ENCODE data around the gene RASL11B.

RASL11B gene

GRCh38 chr4:52914051-52914605 is 52.0 kb downstream of the RASL11B start:
- Histone ChIP-seq H3K9me3 (ENCODE audit: control insufficient read depth, insufficient read depth, low read depth, low read length) (no peaks in the 10 kb centered on the region), H3K4me3 (ENCODE audit: low read depth, low read length) (no peak overlapping the region), H3K36me3 (ENCODE audit: control insufficient read depth, insufficient read depth, low read length) (no peaks in the 10 kb centered on the region), H3K27me3 (ENCODE audit: control insufficient read depth, insufficient read depth, low read length) (no peaks in the 10 kb centered on the region), H3K4me1 (ENCODE audit: control insufficient read depth, insufficient read depth, low read length) (peaks cover 16% of the 10 kb centered on the region), H3K9ac (ENCODE audit: low read length) (no peak overlapping the region), H3K27ac (ENCODE audit: low read depth, low read length) (no peak overlapping the region)

GRCh38 chr4:52915191-52915590 is 53.1 kb downstream of the RASL11B start:
- H3K27ac ChIP-seq (ENCODE audit: low read depth, low read length), result no peak overlapping the region
- no peak overlapping the region for H3K4me3 ChIP-seq (ENCODE audit: low read depth, low read length)
- no peaks in the 10 kb centered on the region for H3K9me3 ChIP-seq (ENCODE audit: control insufficient read depth, insufficient read depth, low read depth, low read length)
- no peaks in the 10 kb centered on the region for H3K27me3 ChIP-seq (ENCODE audit: control insufficient read depth, insufficient read depth, low read length)
- H3K4me1 ChIP-seq (ENCODE audit: control insufficient read depth, insufficient read depth, low read length), result peaks cover 16% of the 10 kb centered on the region
- no peak overlapping the region for H3K9ac ChIP-seq (ENCODE audit: low read length)
- no peaks in the 10 kb centered on the region for H3K36me3 ChIP-seq (ENCODE audit: control insufficient read depth, insufficient read depth, low read length)

DNA sequence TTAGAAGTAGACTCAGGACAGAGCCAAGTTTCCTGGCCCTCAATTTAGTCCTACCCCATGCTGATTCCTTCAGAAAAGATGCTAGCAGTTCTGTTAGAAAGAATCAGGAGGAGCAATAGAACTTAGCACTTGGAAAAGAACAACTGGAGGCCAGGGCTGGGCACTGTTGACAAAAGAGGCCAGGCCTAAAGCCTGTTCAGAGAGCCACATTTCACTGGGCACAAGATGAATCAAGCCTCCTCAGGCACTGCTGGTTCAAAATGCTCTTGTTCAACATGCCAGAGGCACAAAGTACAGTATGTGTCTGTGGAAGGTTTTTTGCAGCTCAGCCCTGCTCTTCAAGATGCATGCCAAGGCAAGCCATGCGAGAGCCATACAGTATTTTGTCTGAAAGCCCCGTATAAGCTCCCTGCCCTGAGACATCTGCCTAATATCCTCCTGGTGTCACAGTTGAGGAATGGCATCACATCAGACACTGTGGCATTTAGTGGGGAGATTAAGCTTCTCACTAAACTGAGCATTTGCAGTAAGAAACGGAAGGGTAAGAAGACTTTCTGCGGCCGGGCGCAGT is 53.7 kb downstream of the RASL11B start:
- Histone ChIP-seq H3K4me1 (ENCODE audit: control insufficient read depth, insufficient read depth, low read length) (peaks cover 16% of the 10 kb centered on the region), H3K4me3 (ENCODE audit: low read depth, low read length) (no peak overlapping the region), H3K9ac (ENCODE audit: low read length) (no peak overlapping the region), H3K27me3 (ENCODE audit: control insufficient read depth, insufficient read depth, low read length) (no peaks in the 10 kb centered on the region), H3K9me3 (ENCODE audit: control insufficient read depth, insufficient read depth, low read depth, low read length) (no peaks in the 10 kb centered on the region), H3K36me3 (ENCODE audit: control insufficient read depth, insufficient read depth, low read length) (no peaks in the 10 kb centered on the region), H3K27ac (ENCODE audit: low read depth, low read length) (no peak overlapping the region)
